ENCODE measurements around the gene OCIAD2.
"Not testable (repeated sequence)": the region's sequence is repeated elsewhere in the genome, so short reads cannot be mapped to it uniquely, and the experiment has no call there.

The OCIAD2 gene

GRCh38 chr4:48854982-48855381, 51.6 kb downstream of the OCIAD2 start:
- Histone ChIP-seq H3K9me3 (ENCODE audit: control insufficient read depth, insufficient read depth, low read length) (no peaks in the 10 kb centered on the region), H3K9ac (ENCODE audit: low read depth, low read length) (no peak overlapping the region), H3K4me1 (ENCODE audit: insufficient read depth, low read length) (no peaks in the 10 kb centered on the region), H3K36me3 (ENCODE audit: insufficient read depth, low read length) (peaks cover 17% of the 10 kb centered on the region)

GRCh38 chr4:48854395-48854683, 52.2 kb downstream of the OCIAD2 start:
- peaks cover 17% of the 10 kb centered on the region for H3K36me3 ChIP-seq (ENCODE audit: insufficient read depth, low read length)
- no peak overlapping the region for H3K9ac ChIP-seq (ENCODE audit: low read depth, low read length)
- no peaks in the 10 kb centered on the region for H3K4me1 ChIP-seq (ENCODE audit: insufficient read depth, low read length)
- H3K9me3 ChIP-seq (ENCODE audit: control insufficient read depth, insufficient read depth, low read length), result no peaks in the 10 kb centered on the region

GRCh38 chr4:48853604-48854394, 52.8 kb downstream of the OCIAD2 start:
- H3K4me1 ChIP-seq (ENCODE audit: insufficient read depth, low read length), result no peaks in the 10 kb centered on the region
- no peak overlapping the region for H3K9ac ChIP-seq (ENCODE audit: low read depth, low read length)
- peaks cover 17% of the 10 kb centered on the region for H3K36me3 ChIP-seq (ENCODE audit: insufficient read depth, low read length)
- no peaks in the 10 kb centered on the region for H3K9me3 ChIP-seq (ENCODE audit: control insufficient read depth, insufficient read depth, low read length)

- H3K36me3 ChIP-seq (ENCODE audit: insufficient read depth, low read length), result peaks cover 19% of the 10 kb centered on the region
- no peaks in the 10 kb centered on the region for H3K9me3 ChIP-seq (ENCODE audit: control insufficient read depth, insufficient read depth, low read length)
- H3K4me1 ChIP-seq (ENCODE audit: insufficient read depth, low read length), result no peaks in the 10 kb centered on the region
- H3K9ac ChIP-seq (ENCODE audit: low read depth, low read length), result no peak overlapping the region
Measured at GRCh38 chr4:48851651-48852050, 54.9 kb downstream of the OCIAD2 start.

GRCh38 chr4:48848799-48849198, 57.8 kb downstream of the OCIAD2 start:
- H3K4me1 ChIP-seq (ENCODE audit: insufficient read depth, low read length); H3K9me3 ChIP-seq (ENCODE audit: control insufficient read depth, insufficient read depth, low read length); H3K9ac ChIP-seq (ENCODE audit: low read depth, low read length): not testable (repeated sequence)
- peaks cover 10% of the 10 kb centered on the region for H3K36me3 ChIP-seq (ENCODE audit: insufficient read depth, low read length)

DNA sequence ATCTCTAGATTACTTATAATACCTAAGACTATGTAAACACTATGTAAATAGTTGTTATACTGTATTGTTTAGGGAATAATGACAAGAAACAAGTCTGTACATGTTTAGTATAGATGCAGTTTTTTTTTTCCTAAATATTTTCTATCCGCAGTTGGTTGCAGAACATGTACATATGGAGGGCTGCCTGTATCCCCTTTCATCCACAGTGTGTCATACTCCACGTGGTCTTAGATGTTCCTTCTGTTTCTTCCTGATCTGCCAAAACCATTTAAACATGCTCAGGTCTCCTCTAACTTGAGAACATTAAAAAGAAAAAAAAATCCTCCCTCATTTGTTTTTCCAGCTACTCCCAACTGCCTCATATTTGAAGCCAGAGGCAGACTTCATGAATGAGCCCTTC, 61.7 kb downstream of the OCIAD2 start:
- H3K9ac ChIP-seq (ENCODE audit: low read depth, low read length), result no peak overlapping the region
- H3K9me3 ChIP-seq (ENCODE audit: control insufficient read depth, insufficient read depth, low read length), result no peaks in the 10 kb centered on the region
- H3K4me1 ChIP-seq (ENCODE audit: insufficient read depth, low read length), result no peaks in the 10 kb centered on the region
- peaks cover 22% of the 10 kb centered on the region for H3K36me3 ChIP-seq (ENCODE audit: insufficient read depth, low read length)

DNA sequence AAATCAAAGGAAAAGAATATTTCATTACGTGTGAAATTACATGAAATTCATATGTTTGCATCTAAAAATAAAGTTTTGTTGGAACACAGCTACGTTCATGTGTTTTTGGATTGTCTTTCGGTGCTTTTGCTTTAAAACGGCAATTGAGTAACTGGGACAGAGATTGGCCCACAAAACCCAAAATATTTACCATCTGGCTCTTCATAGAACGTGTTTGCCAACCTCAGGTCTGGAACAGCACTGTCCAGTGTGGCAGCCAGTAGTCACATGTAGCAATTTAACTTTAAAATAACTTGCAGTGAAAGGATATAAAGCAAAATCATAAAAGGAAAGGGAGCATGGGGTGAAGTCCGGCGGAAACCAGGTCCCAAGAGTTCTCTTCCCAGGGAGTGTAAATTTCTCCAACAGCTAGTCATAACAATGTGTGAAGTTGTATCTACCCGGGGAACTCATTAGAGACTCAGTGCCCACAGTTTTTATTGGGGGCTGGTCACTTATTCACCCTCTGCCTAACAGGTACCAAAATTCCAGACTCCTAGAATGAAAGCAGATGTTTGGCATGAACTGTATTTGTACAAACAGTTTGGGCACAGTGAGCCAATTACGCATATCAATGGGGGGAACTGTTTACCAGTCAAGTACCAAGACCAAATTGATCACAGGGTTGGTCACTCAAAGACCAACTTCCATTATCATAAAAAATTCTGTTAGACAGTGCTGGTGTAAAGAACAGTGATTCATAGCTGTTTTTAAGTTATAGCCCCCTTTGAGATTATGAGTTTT, 65.3 kb downstream of the OCIAD2 start:
- Histone ChIP-seq H3K9me3 (ENCODE audit: control insufficient read depth, insufficient read depth, low read length) (no peaks in the 10 kb centered on the region), H3K36me3 (ENCODE audit: insufficient read depth, low read length) (peaks cover 19% of the 10 kb centered on the region), H3K9ac (ENCODE audit: low read depth, low read length) (no peak overlapping the region), H3K4me1 (ENCODE audit: insufficient read depth, low read length) (no peaks in the 10 kb centered on the region)

DNA sequence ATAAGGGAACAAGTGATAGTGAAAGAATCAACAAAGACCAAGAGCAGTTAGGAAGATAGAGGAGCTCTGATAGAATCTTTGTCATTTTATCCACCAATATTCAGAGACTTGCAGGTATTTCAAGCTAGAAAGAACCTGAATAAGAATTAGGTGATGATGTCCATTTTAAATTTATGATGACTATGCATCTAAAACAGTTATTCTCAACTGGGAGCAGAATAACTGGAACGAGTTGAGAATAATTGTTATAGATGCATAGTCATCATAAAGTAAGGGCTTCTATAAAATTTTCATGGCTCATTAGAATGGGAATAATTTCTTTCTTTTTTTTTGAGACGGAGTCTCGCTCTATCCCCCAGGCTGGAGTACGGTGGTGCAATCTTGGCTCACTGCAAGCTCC, 69.9 kb downstream of the OCIAD2 start:
- Histone ChIP-seq H3K9ac (ENCODE audit: low read depth, low read length) (no peak overlapping the region), H3K36me3 (ENCODE audit: insufficient read depth, low read length) (peaks cover 21% of the 10 kb centered on the region), H3K9me3 (ENCODE audit: control insufficient read depth, insufficient read depth, low read length) (no peaks in the 10 kb centered on the region), H3K4me1 (ENCODE audit: insufficient read depth, low read length) (no peaks in the 10 kb centered on the region)
